AG04450 (cell line): Measurements from ENCODE around the gene GULP1. TPM values are rescaled to one million over a fixed set of nuclear protein-coding genes. Genes with fewer than 3 reads are reported as not detected.
A peak's percentile ranks its signal among the peaks of the same experiment; 100 is the strongest.

Experiments
- CTCF ChIA-PET: fragments of 300-600, 350-600 bp; formaldehyde crosslinking; extraction: SDS; loops from one replicate; lab custom pipeline; 2022; ENCODE audit warnings: antibody characterized with exemption, inconsistent platforms; lab: Charles Lee
- POLR2A ChIA-PET: fragments of 350-600 bp; formaldehyde crosslinking; extraction: SDS; loops from one replicate; lab custom pipeline; 2021; ENCODE audit warnings: antibody characterized with exemption, inconsistent platforms; lab: Yijun Ruan, JAX
- DNase-seq: peaks from one replicate; pipeline ENCODE4 v3.0.0-alpha.2; 2011; ENCODE audit warnings: low read depth, low spot score
- H3K27ac ChIP-seq: one replicate; pipeline ENCODE4 v1.5.1; 2012; ENCODE audit warnings: low read depth, low read length, control low read depth
- H3K27me3 ChIP-seq: one replicate; pipeline ENCODE4 v1.6.0; 2012; ENCODE audit warnings: low read length; ENCODE audit not compliant: control insufficient read depth, insufficient read depth
- H3K4me3 ChIP-seq: 2 replicates; pipeline ENCODE4 v1.5.1; 2011; ENCODE audit warnings: mild to moderate bottlenecking, low read depth, low read length, control low read depth
- H3K9me3 ChIP-seq: 2 replicates; pipeline ENCODE4 v1.5.1; 2012; ENCODE audit warnings: low read length; ENCODE audit not compliant: control insufficient read depth, insufficient read depth
- CTCF ChIP-seq: IDR thresholded peaks from 2 replicates; pipeline ENCODE4 v1.5.1; 2011; ENCODE audit warnings: low read depth, low read length, control low read depth, inconsistent platforms
- polyA plus RNA-seq: library from polyadenylated mRNA; depleted of rRNA; stranded (reverse); fragments of >200 nt; gene quantifications from 2 replicates; pipeline ENCODE4 v1.2.3, GENCODE V29; 2011

Gene GULP1
- polyA plus RNA-seq, 1 experiment, result 44.7 TPM

- H3K9me3 ChIP-seq, result peaks cover 4% of the 10 kb centered on the region
- no peak overlapping the region for H3K4me3 ChIP-seq
- CTCF ChIA-PET, result no interaction called here
- POLR2A ChIA-PET, result no interaction called here
- DNase-seq, result no peak
- H3K27me3 ChIP-seq, result no peaks in the 10 kb centered on the region
- H3K27ac ChIP-seq, result no peak overlapping the region
- TF ChIP-seq CTCF, result no peak
Observed at GRCh38 chr2:188449561-188449960, 157.9 kb downstream of the GULP1 start.

GRCh38 chr2:188449971-188450370 is 158.3 kb downstream of the GULP1 start:
- TF ChIP-seq CTCF, result no peak
- POLR2A ChIA-PET, result no interaction called here
- DNase-seq, result no peak
- no peak overlapping the region for H3K4me3 ChIP-seq
- H3K27ac ChIP-seq, result no peak overlapping the region
- H3K27me3 ChIP-seq, result no peaks in the 10 kb centered on the region
- CTCF ChIA-PET, result interaction anchor here (0.7 kb wide), 1 partner anchor 80 kb away, joined by 3 read pairs; no protein-coding TSS in a partner anchor
- H3K9me3 ChIP-seq, result peaks cover 4% of the 10 kb centered on the region

- no peak for DNase-seq
- POLR2A ChIA-PET, result no interaction called here
- no peak for TF ChIP-seq CTCF
- Histone ChIP-seq H3K4me3 (no peak overlapping the region), H3K9me3 (peaks cover 4% of the 10 kb centered on the region), H3K27ac (no peak overlapping the region), H3K27me3 (no peaks in the 10 kb centered on the region)
- CTCF ChIA-PET, result interaction anchor here (0.7 kb wide), 1 partner anchor 81 kb away, joined by 3 read pairs; no protein-coding TSS in a partner anchor
Observed at GRCh38 chr2:188450732-188451483, 159.2 kb downstream of the GULP1 start.

- H3K9me3 ChIP-seq, result peaks cover 6% of the 10 kb centered on the region
- DNase-seq, result no peak
- H3K27me3 ChIP-seq, result no peaks in the 10 kb centered on the region
- no peak overlapping the region for H3K4me3 ChIP-seq
- POLR2A ChIA-PET, result no interaction called here
- CTCF ChIA-PET, result no interaction called here
- no peak overlapping the region for H3K27ac ChIP-seq
- no peak for TF ChIP-seq CTCF
Observed at GRCh38 chr2:188452084-188452483, 160.4 kb downstream of the GULP1 start.

GRCh38 chr2:188456114-188456909 is 164.6 kb downstream of the GULP1 start:
- peak; percentile 24; the same call in 1 of the 2 replicates for TF ChIP-seq CTCF
- Histone ChIP-seq H3K9me3 (peaks cover 6% of the 10 kb centered on the region), H3K27ac (no peak overlapping the region), H3K27me3 (no peaks in the 10 kb centered on the region), H3K4me3 (no peak overlapping the region)
- DNase-seq, result no peak
- POLR2A ChIA-PET, result no interaction called here
- CTCF ChIA-PET, result no interaction called here
